COLO829 (cell line): ENCODE measurements around the gene ADGRD1.

Source experiments
- DNase-seq: peaks from one replicate; pipeline ENCODE4 v3.0.0; 2012; ENCODE audit warnings: low spot score

Gene ADGRD1

DNA sequence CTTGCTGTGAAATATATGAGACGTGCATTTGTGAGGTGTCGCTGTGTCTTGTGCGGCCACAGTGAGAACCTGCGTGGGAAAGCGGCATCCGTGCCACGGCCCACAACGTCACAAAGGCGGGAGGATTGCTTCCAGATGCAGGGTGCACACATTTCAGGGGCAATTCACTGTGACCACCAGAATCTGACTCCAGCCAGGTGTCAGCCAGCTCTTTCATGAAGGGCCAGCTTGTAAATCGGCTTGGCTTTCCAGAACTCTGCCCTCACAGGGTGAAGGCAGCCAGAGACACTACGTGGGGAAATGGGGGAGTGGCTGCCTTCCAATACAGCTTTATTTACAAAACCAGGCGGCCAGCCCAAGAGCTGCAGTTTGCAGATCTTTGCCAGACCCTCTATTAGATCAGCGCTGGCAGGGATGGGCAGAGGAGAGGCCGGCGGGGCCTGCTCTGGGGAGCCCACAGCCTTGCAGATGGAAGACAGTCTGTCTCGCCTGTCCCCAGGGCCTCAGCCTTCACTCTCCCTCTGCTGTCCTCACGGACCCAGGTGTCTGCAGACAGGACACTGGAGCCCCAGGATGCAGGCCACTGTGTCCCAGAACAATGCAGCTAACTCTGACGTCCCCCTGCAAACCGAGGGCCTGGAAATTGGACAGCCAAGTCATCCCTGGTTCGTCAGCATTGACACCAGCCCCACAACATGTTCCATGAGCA lies 53.5 kb downstream of the ADGRD1 start:
- no peak for DNase-seq

DNA sequence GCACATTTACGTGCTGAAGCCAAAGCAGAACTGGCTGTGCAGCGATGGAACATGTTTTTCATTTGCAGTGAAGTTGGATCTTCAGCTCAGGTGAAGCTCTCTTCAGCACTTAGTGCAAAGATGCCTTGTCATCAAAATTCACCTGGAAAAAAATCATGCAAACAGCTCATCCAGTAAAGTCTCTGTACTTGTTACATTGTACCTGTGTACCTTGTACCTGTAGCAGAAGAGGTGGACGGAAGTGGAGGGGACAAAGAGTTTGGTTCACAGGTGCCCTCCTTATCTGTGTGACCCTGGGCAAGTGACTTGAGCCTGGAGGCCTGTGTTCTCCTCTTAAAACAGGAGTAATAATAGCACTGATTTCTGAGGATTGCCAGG lies 54.0 kb downstream of the ADGRD1 start:
- DNase-seq, result no peak

DNA sequence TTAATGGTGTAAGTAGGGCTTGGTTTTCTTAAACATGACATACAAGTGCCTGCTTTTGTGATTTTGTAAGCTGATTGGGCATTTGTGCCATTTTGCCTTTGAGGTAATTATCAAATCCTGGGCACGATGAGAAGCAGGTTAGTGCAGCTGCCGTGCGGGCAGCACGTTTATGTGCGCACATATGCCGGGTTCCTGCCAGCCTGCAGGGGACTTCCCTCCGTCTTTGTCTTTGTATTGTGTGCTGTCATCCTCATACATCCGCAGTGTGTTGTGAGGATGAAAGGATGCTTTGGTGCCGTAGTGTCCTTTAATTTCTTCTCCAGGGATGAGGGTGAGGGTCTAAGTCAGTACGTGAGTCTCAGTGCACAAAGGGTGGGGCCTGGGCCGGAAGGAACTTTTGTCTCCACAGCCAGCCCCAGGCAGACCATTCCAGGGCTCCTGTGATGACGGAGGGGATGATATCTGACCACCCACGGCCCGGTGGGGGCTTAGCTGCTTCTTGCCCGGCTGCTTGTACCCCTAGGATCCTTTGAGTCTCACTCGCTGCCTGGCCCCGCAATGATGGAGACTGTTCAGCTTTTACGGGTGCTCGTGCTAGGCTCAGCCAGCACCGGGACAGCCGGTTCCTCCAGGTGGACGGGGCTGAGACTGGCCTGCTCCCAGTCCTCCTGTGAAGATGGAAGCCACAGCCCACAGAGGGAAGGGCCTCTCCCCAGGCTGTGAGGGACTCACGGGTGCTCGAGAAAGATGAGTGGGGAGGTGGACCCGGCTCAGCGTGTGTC lies 54.6 kb downstream of the ADGRD1 start:
- no peak for DNase-seq

DNA sequence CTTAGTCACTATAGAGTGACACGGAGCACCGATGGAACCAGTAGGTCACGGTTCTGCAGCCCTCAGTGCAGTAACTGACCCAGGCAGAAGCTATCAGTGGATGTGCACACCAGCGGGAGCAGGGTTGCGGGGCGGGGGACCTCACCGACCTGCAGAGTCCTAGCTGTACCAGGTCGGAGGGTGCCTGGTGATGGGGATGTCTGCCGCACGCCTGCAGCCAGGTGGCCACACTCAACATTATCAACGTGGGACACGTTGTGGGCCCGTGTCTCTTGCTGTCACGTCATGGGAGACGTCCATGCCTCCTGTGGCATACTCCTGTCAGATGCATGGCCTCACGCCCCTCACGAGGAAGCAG lies 55.2 kb downstream of the ADGRD1 start:
- DNase-seq, result no peak

DNA sequence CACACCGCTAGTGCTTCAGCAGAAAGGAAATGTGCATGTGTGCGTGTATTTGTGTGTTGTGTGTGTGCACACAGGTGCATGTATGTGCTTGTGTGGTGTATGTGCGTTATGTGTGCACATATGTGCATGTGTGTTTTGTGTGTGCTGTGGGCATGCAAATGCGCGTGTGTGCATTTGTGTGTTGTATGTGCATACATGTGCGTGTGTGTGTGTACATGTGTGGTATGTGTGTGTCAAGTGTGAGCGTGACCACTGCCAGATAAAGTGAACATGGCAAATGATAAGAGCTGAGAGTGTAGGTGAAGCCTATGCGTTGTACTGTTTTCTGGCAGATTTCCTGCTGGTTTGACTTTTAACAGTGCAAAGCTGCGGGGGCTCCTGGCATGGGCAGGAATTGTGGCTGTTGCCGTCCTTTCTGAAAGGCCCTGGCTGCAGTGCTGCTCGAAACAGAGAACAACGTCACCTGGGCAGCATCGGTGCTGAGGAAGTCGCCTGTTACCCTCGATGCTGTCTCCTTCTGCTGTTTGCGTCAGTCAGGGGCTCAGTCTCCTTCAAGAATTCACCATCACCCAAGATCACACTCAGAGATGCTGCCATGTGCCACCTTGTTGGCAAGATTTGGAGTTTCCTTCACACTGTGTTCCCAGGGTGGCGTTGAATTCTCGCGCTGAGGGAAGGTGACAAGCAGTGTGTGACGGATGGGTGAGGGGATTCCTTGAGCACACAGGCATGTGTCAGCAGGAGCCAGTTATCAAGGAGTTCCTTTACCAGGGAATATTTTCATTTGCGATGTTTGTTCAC lies 56.1 kb downstream of the ADGRD1 start:
- DNase-seq, result no peak

DNA sequence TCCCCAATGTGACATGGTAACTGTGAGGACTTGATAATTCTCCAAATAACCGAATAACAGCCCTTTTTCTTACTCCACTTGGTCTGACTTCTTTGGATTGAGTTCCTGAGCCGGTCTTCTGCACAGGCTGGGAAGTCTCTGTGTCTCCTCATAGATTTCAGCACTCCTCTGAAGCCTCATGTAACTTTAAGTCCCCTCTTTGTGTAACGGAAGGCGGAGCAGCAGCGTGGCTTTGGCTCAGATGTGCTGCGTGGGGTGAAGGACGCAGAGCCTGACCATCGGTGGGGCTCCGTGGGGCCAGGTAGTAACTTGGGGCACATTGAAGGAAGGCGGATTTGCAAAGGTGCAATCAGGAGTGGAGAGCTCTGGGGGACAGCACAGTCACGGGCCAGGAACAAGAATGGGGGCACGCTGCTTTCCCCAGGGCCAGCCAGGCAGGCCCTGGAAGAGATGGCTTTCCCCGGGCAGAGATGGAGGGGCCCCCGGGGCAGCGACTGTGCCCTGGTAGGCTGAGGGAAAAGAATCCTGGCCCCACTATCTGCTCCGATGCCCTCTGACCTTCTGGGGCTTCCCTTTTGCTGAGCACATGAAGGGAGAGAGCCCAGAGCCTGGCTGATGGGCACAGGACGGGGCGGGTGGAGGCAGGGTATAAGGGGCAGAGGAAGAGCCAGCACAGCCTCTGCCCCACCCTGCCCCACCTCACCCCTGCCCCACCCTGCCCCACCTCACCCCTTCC lies 56.9 kb downstream of the ADGRD1 start:
- DNase-seq, result no peak

DNA sequence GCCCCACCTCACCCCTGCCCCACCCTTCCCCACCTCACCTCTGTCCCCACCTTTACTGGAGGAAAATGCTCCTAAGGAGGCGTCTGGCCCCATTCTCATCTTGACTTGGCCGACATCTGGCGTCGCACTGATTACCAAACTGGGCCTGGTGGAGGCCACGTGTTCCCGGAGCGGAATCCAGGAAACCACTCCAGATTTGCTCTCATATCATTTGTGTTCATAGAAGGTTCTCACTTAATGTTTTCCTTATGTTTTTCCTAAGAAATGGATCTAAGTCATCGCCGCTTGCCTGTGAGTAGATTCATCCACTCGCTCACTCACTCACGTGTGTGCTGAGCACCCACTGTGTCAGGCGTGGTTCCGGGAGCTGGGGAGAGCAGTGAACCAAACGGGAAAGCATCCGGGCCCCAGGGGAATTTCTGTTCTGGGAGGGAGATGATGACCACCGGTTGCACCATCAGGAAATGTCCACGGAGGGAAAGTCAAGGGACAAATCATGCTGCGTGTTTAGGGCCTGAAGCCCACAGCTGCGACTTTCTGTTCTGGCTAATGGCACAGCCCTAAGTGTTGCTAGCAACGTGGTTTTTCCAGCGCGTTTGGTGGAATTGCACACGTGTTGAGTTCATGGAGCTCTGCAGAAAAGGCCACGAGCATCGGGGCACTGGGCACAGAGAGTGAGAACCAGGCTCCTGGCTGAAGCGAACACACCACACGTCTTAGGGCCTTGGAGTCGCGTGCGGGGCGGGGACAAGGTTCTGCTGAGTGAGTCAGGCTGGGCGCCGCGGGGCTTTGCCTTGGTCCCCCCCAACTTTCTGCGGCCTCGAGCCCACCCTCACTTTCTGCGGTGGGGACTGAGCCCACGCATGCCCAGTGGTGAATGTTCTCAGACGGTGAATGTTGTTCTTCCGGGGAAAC lies 57.7 kb downstream of the ADGRD1 start:
- no peak for DNase-seq

DNA sequence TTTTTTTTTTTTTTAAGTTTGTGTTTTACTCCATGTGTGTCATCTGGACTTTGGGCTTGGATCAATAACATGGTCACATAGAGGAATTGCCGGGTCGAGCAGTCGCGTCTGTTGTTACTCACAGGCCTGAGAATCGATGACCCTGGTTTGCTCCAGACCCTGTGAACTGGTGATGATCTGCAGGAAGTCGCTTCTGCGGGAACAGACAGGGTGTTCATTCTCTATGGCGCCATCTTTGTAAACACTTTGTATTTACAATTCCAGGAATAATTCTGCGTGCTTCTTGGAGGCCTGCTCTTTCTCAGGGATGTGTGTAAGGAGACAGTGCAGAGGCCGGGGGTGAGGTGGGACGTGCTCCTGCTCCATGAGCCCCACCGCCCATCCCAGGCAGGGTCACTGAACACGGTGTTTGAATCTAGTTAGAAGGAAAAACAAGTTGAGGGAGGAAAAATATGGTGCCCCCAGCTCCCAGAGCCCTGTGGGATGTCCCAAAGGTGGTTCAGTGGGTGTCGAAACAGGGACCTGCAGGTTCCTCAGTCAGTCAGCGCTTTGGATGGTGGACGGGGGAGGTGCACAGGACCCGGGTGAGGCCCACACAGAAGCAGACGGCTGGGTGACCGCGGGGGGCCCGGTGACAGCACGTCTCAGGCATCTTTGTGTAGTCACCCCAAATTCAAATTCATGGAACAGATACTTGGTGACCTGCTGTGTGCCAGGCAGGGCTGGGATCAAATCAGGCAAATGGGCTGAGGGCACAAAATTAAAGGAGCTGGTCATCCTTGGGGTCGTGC lies 58.8 kb downstream of the ADGRD1 start:
- no peak for DNase-seq

DNA sequence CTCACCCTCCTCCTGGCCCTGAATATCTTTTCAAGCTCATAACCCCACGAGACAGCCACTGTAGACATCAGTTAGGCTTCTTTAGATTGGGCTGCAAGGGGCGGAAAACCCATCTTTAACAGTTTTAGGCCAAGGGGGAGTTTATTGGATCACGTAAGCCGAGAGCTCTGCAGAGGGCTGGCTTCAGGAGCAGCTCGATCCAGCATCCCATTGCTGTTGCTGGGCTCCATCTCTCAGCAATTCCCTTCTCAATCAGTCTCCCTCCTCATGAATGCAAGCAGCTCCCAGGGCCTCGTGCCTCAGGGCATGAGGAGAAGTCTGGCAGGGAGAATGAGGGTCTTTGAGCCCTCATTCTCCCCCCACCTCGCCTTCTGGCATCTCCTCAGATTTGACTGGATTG lies 59.4 kb downstream of the ADGRD1 start:
- DNase-seq, result no peak

DNA sequence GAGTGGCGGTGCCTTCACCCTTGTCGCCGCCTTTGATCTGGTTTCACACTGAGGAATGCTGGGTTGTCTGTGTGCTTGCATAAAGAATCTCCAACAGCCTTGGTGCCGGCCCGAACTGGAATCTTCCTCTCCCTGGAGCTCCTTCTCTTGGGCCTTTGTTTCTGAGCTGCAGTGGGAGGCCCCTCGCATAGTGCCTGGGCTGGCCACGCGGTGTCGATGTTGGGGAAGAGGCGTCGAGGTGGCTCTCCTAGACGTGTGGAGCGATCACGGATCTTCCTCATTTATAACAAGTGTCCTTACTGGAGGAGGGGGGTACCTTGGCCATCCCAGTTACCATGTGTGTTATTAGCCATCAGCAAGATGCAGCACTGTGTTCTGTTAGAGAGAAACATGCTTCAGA lies 60.6 kb downstream of the ADGRD1 start:
- no peak for DNase-seq

DNA sequence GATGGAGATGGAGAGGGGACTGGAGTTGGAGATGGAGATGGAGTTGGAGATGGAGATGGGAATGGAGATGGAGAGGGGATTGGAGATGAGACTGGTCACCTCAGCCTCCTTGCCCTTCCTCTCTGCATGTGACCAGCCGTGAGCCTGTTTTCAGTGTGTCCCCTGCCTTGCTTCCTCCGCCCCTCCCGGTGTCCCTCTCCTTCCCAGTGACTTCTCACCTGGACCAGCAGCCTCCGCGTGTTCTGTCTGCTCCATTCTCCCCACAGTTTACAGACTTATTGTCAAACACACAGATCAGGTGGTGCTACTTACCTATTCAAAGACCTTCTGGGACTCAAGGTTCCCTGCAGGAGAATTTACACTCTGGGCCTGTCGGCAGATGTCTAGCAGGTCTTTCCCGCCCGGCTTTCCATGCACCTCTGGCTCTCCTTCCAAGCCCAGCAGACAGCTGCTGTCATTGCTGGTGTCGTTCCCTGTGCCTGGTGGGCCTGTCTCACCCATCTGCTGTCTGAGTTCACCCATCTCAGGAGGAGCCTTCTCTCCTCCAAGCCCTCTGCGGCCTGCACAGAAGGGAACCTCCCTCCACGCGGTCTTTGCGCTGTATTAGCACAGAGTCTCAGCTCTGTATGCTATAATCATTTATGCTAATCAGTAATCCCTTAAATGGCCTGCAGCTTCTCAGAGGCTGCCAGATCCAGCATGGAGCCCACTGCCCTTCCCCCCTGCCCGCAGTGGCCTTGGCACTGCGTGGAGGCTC lies 62.1 kb downstream of the ADGRD1 start:
- DNase-seq, result no peak

DNA sequence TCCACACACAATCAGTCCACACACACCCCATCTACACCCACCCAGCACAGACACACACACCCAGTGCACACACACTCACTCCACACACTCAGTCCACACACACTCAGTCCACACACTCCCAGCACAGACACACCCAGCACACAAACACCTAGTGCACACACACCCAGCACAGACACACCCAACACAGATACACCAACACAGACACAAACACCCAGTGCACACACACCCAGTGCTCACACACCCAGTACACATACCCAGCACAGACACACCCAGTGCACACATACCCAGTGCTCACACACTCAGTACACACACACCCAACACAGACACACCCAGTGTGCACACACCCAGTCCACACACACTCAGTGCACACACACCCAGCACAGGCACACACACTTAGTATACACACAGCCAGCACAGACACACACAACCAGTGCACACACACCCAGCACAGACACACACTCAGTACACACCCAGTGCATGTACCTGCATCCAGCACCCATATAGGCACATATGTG lies 63.8 kb downstream of the ADGRD1 start:
- DNase-seq, result no peak

DNA sequence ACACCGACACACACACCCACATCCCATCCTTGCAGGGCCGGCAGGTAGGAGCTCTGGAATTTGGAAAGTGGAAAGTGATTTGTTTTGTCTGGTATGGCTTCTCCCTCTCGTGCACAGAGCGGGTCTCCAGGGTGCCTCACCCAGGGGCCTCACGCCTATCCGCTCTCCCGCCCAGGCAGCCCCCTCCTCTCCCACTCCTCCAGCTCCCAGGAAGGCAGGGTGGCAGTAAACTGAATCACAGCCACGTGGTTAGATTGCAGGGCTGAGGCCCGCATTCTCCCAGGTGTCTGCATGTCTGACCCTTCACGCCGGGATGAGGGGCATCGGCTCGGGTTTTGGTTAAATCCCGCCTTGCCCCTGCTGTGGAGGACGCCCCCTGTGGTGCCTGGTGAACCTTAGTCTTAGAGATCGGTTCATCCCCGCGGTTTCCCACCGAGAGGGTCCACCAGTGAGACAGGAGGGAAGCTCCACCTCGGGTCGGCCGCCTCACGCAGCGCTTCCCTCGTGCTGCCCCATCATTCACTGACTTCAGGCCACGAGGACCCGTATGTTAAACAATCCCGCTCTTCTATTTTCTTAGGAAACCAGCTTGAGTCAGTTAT lies 64.4 kb downstream of the ADGRD1 start:
- no peak for DNase-seq

DNA sequence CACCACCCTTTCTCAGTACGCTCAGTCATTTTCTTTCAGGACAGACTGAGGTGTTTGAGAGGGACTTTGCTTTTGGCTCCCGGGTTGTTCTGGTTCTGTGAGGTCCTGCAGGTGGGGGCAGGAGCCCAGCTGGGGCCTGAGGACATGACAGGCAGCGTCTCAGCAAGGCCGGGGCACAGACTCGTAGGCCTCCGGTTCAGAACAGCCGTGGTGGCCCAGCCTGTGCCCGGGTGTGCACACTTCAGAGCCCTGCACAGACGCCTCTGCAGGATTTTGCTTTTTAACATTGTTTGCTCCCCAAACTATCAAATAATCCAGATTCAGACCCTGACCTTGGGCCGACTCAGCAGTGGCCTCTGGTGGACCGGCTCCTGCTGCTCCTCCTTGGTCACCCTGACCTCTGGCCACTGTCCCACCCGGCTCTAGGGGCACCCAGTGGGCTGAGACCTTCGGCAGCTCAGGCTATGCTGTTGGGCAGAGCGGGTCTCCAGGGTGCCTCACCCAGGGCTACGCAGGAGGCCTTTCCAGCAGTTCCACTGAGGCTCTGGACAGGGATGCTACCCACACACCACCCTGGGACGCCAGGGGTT lies 65.2 kb downstream of the ADGRD1 start:
- DNase-seq, result no peak

DNA sequence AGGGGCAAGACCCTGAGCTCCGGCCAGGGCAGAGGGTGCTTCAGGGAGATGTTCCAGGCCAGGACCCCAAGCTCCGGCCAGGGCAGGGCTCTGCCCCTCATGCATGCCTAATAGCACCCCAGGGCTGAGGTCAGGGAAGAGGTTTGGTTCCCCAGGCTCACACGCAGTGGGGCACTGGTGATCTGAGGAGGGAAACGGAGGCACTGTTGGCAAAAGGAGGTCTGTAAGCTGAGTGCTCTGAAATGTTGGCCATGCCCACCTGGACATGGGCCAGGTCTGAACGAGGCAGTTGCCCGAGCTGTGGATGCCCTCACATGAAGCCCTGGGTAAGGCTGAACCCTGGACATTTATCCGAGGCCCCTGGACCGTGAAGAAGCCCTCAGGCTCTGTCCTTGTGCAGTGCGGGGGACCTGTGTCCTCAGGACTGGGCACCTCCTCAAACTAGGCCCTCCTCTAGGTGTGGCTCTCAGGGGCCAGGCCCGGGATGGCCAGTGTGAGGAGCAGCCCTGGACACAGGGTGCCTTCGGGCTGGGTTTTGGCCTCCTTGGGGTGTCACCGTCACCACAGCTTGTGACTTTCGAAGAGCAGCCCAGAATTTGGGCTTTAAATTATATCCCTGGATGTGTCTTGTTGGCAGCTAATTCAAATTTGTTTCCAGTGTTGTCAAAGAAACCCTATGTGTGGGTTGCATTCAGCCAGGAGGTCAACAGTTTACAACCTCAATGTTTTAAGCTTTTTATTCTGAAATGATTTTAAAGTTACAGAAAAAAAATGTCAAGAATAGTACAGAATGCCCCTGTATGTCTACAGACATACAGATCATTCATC lies 66.8 kb downstream of the ADGRD1 start:
- DNase-seq, result no peak

DNA sequence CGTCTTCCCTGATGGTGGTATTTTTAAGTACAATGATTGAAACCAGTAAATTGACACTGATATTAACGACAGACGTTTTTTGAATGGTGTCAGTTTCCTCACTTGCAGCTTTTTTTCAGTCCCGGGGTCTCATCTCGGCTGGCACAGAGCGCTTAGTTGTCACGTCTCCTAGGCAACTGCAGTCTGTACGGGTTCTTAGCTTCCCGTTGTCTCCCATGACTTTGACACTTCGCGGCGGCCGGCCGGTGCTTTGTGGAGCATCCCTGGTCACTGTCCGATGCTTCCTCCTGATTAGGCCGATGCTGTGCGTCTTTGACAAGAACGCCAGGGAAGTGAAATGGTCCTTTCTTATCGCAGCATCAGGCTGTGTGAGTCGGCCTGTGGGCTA lies 67.4 kb downstream of the ADGRD1 start:
- DNase-seq, result no peak

DNA sequence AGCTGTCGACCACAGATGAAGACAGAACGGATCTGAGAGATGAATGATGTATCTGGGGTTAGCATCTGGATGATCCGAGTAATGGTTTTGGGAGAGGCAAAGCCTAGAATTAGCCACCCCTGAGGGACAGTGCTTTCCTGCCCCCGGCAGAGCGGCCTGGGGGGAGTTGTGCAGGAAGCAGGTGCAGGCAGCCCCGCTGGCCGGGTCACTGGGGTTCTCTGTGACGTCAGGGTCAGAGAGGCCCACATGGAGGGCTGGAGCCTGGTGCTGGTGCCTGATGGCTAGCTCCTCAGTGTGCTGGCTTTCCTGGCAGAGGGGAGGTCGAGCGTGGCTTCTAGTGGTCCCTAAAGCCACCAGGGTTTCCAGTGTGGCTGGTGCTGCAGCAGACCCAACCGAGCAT lies 70.3 kb downstream of the ADGRD1 start:
- DNase-seq, result no peak

DNA sequence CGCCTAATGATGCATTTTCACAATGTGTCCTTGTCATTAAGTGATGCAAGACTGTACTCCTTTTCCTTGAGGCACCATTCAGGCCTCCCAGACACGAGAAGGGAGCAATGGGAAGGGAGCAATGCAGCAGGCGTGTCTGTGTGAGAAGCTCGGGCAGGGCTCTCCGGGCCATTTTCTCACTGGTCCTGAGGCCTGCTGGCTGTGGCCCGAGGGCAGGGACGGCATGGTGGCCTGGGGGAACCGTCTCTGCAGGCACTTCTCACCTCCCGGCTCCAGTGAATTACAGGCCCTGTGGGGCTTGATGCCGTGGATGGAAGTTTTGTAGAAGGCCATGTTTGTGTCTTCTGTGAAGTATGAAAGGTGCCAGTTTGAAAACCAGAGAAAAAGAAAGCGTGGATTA lies 71.0 kb downstream of the ADGRD1 start:
- DNase-seq, result no peak
